ENCODE data around the gene SRRM4. TPM values are rescaled to one million over a fixed set of nuclear protein-coding genes. Genes with fewer than 3 reads are reported as not detected.

SRRM4 gene
- total RNA-seq, 4 donors from 2014 or later: not detected

- Histone ChIP-seq H3K4me1 (peaks cover 11% of the 10 kb centered on the region), H3K27me3 (peaks cover 60% of the 10 kb centered on the region), H3K36me3 (no peaks in the 10 kb centered on the region), H3K9me3 (no peaks in the 10 kb centered on the region), H3K27ac (no peak overlapping the region), H3K4me3 (no peak overlapping the region)
- no peak for DNase-seq (ENCODE audit: low spot score in 2 of 2)
- 2% methylated on average over 17 of the region's 17 CpGs for WGBS
- TF ChIP-seq, protein P1, sequence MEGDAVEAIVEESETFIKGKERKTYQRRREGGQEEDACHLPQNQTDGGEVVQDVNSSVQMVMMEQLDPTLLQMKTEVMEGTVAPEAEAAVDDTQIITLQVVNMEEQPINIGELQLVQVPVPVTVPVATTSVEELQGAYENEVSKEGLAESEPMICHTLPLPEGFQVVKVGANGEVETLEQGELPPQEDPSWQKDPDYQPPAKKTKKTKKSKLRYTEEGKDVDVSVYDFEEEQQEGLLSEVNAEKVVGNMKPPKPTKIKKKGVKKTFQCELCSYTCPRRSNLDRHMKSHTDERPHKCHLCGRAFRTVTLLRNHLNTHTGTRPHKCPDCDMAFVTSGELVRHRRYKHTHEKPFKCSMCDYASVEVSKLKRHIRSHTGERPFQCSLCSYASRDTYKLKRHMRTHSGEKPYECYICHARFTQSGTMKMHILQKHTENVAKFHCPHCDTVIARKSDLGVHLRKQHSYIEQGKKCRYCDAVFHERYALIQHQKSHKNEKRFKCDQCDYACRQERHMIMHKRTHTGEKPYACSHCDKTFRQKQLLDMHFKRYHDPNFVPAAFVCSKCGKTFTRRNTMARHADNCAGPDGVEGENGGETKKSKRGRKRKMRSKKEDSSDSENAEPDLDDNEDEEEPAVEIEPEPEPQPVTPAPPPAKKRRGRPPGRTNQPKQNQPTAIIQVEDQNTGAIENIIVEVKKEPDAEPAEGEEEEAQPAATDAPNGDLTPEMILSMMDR (IDR thresholded peaks at IDR 0.05): peak; percentile 19 to 66
- TF ChIP-seq POLR2AphosphoS5 (IDR thresholded peaks at IDR 0.05) (no peak), POLR2A (IDR thresholded peaks at IDR 0.05) (no peak)
Observed at GRCh38 chr12:118979763-118980406, 1.5 kb upstream of the SRRM4 start.

GRCh38 chr12:118980407-118981014, 830 bp upstream of the SRRM4 start:
- Histone ChIP-seq H3K36me3 (no peaks in the 10 kb centered on the region), H3K27ac (no peak overlapping the region), H3K9me3 (no peaks in the 10 kb centered on the region), H3K4me3 (no peak overlapping the region), H3K4me1 (peaks cover 11% of the 10 kb centered on the region), H3K27me3 (peaks cover 54% of the 10 kb centered on the region)
- no peak for TF ChIP-seq POLR2A (IDR thresholded peaks at IDR 0.05)
- TF ChIP-seq, protein P1 (IDR thresholded peaks at IDR 0.05): no peak
- no peak for TF ChIP-seq POLR2AphosphoS5 (IDR thresholded peaks at IDR 0.05)
- WGBS: 0% methylated on average over 11 of the region's 29 CpGs
- DNase-seq (ENCODE audit: low spot score in 2 of 2): no peak

DNA sequence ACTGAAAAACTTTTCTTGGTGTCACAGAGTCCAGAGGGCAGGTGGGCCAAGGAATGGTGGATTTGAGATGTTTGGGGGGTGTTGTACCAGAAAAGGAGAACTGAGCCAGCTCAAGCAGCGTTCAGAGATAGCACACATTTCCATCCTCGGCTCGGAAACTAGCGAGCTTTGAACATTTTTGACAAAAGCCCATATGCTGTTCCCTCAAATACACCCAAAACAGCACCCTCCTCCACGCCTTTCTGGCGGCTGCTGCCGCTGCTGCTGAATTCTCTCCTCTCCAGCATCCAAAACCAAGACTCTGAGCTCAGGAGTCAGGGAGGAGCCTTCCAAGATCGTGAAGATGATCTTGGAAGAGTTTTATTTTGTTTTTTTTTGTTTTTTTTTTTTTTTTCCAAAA, 961 bp downstream of the SRRM4 start:
- Histone ChIP-seq H3K27me3 (peaks cover 57% of the 10 kb centered on the region), H3K9me3 (no peaks in the 10 kb centered on the region), H3K4me1 (peaks cover 11% of the 10 kb centered on the region), H3K27ac (no peak overlapping the region), H3K36me3 (no peaks in the 10 kb centered on the region), H3K4me3 (no peak overlapping the region)
- TF ChIP-seq POLR2A (IDR thresholded peaks at IDR 0.05) (no peak), EP300 (IDR thresholded peaks at IDR 0.05) (no peak), POLR2AphosphoS5 (IDR thresholded peaks at IDR 0.05) (no peak)
- TF ChIP-seq, protein P1 (IDR thresholded peaks at IDR 0.05): no peak
- 6% methylated on average over 8 of the region's 8 CpGs for WGBS
- no peak for DNase-seq (ENCODE audit: low spot score in 2 of 2)

- DNase-seq (ENCODE audit: low spot score in 2 of 2): no peak
- TF ChIP-seq POLR2AphosphoS5 (IDR thresholded peaks at IDR 0.05): no peak
- TF ChIP-seq POLR2A (IDR thresholded peaks at IDR 0.05): no peak
- TF ChIP-seq, protein P1 (IDR thresholded peaks at IDR 0.05): no peak
- TF ChIP-seq EP300 (IDR thresholded peaks at IDR 0.05): no peak
- Histone ChIP-seq H3K9me3 (no peaks in the 10 kb centered on the region), H3K27me3 (peaks cover 57% of the 10 kb centered on the region), H3K36me3 (no peaks in the 10 kb centered on the region), H3K4me1 (peaks cover 11% of the 10 kb centered on the region), H3K27ac (no peak overlapping the region), H3K4me3 (no peak overlapping the region)
- WGBS: 56% methylated on average over 7 of the region's 7 CpGs
Observed at GRCh38 chr12:118982984-118983761, 1.8 kb downstream of the SRRM4 start.
